ENCODE measurements around the gene LMTK3.

GRCh38 chr19:48533770-48534169 is 22.1 kb upstream of the LMTK3 start:
- TF ChIP-seq POLR2A (IDR thresholded peaks at IDR 0.05) (no peak), CTCF (IDR thresholded peaks at IDR 0.05) (no peak), POLR2AphosphoS5 (IDR thresholded peaks at IDR 0.05) (no peak)
